GM19397 (cell line): Measurements from ENCODE around the gene SINHCAF.
"Not testable (repeated sequence)": the region's sequence is repeated elsewhere in the genome, so short reads cannot be mapped to it uniquely, and the experiment has no call there.

Source experiments
- ATAC-seq: cut with Tn5 transposase; IDR thresholded peaks from one replicate; pipeline ENCODE4 v1.9.1; 2021; ENCODE audit warnings: mild to moderate bottlenecking, moderate library complexity; ENCODE audit not compliant: unreplicated experiment

The SINHCAF gene, protein sequence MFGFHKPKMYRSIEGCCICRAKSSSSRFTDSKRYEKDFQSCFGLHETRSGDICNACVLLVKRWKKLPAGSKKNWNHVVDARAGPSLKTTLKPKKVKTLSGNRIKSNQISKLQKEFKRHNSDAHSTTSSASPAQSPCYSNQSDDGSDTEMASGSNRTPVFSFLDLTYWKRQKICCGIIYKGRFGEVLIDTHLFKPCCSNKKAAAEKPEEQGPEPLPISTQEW

DNA sequence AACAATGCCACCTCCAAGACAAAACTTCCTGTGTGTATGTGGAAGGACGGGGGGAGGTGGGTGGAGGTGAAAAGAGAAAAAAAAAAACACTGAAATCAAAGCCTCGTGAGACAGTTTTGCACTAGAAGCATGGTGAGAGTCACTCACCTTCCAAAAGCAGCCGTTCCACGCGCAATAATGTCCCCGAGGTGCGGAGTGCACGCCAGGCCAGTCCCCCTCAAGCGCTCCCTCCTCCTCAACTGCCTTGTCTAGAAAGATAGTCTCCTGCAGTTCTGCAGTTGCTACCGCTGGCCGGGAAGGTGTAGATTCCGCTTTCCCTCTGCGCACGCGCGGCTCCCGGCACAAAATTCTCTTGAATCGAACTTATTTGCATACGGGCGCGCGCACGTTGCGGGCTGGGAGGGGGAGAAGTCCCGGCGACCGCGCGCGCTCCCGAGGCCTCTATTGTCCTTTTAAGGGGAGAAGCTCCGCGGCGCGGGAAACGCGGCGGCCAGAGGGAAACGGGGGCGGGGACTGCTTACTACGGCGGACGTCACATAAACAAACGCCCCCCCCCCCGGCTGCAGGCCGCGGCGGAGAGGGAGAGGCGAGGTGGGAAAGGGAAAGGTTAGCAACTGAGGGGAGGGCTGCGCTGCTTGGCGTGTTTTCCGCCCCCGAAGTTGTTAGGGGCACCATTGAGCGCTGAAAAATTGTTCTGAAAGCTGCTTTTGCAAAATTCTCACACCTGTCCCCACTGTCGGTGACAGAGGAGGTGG lies at the start of gene SINHCAF:
TSS of gene SINHCAF (minus strand) at position 274 of the 755 bp plus-strand sequence. CDS start 27,946 bp downstream, outside the sequence.
- ATAC-seq = peak; percentile 51

DNA sequence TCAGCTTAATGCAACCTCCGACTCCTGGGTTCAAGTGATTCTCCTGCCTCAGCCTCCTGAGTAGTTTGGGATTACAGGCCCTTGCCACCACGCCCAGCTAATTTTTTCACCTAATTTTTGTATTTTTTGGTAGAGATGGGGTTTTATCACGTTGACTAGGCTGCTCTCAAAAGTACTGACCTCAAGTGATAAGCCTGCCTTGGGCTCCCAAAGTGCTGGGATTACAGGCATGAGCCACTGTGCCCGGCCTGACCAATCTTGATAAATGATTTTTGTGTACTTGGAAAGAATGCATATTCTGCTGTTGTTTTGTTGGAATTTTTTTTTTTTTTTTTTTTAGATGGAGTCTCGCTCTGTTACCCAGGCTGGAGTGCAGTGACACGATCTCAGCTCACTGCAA lies 49.5 kb upstream of the SINHCAF start:
- not testable (repeated sequence) for ATAC-seq

DNA sequence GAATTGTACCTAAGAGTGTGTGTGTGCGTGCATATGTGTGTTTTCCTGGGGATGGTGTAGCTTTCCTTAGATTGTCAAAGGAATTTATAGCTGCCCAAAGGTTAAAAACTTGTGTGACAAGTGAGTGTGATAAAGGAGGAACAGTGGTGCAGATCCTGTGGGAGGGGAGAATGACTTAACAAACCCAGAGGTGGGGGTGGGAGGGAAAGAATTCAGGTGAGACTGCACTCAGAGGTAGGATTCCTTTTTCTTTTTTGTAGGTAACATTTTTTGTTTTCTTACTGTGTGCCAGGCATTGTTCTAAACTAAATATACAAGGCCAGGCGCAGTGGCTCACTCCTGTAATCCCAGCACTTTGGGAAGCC lies 45.3 kb upstream of the SINHCAF start:
- ATAC-seq = no peak

- ATAC-seq = no peak
Measured at GRCh38 chr12:31370531-31371255, 44.7 kb upstream of the SINHCAF start.

GRCh38 chr12:31369712-31370521 lies 44.0 kb upstream of the SINHCAF start:
- ATAC-seq = no peak

- ATAC-seq = no peak
Measured at GRCh38 chr12:31368666-31369361, 42.9 kb upstream of the SINHCAF start.

DNA sequence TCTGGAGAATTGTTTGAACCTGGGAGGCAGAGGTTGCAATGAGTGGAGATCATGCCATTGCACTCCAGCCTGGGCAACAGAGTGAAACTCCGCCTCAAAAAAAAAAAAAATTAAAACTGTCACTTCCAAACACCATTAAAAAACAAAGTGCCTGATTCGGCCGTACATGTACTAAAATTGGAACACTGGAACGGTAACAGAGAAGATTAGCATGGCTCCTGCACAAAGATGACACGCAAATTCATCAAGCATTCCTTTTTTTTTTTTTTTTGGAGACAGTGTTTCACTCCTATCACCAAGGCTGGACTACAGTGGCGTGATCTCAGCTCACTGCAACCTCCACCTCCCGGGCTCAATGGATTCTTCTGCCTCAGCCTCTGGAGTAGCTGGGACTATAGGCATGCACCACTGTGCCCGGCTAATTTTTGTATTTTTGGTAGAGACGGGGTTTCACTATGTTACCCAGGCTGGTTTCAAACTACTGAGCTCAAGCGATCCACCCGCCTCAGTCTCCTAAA lies 40.2 kb upstream of the SINHCAF start:
- no peak for ATAC-seq

- ATAC-seq = no peak
Measured at GRCh38 chr12:31363831-31364230, 37.9 kb upstream of the SINHCAF start.

DNA sequence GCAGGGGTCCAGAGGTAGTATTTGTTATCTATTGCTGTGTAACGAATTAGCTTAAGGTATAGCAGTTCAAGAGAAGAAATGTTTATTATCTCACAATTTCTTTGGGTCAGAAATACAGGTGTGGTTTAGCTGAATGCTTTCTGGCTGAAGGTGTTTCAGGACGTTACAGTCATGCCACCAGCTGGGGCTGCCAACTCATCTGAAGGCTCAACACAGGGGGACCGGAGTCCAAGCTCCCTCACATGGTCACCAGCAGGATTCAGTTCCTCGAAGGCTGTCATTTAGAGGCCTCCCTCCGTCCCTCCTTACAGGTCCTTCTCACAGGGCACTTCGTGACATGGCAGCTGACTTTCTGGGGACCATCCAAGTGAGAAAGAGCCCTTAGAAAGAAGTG lies 37.5 kb upstream of the SINHCAF start:
- no peak for ATAC-seq

GRCh38 chr12:31362759-31363415 lies 36.9 kb upstream of the SINHCAF start:
- ATAC-seq = peak; percentile 60

DNA sequence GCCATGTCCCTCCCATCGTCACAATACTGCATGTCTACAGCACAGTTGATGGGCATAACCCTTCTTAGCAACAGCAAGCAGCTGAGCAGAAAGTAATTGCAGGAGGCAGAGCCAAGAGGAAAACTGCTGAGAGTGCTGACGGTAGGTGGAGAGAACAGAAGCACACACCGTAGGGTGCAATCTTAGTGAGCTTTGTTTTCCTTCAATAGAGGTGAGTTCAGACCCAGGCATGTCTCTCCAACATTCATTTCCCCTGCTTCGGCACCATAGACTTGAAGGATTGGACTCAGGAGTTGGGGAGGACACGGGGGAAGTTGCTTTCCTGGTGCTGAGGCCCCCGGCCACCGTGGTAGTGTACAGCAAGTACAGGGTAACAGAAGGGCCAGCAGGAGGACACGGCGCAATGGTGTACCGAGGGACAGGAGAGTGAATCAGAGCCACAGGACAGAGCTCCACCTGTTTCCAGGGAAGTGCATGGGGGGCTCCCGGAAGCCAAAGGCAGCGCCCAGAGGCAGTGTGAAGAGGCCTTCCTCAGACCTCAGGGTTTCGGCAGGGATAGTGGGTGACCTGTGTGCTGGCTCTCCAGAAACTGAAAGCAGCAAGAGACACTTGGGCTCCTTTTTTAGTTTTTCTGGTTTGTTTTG lies 36.3 kb upstream of the SINHCAF start:
- ATAC-seq = peak; percentile 25

GRCh38 chr12:31361730-31362114 lies 35.8 kb upstream of the SINHCAF start:
- no peak for ATAC-seq

DNA sequence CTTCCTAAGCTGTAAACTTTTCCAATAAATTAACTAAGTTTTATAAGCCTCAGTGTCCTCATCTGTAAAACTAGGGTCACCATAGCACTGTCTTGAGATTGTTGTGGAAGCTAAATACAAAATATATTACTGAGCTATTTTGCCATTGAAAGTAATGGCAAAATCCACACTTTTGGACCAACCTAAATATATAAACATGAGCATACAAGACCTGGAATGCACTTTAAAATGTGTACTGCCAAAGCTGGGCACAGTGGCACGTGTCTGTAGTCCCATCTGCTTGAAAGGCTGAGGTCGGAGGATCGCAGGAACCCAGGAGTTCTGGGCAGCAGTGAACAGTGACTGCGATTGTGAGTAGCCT lies 29.8 kb upstream of the SINHCAF start:
- no peak for ATAC-seq

- ATAC-seq = no peak
Measured at GRCh38 chr12:31353750-31354708, 28.1 kb upstream of the SINHCAF start.

- ATAC-seq = no peak
Measured at GRCh38 chr12:31346267-31346666, 20.3 kb upstream of the SINHCAF start.

GRCh38 chr12:31343139-31343538 lies 17.2 kb upstream of the SINHCAF start:
- no peak for ATAC-seq

DNA sequence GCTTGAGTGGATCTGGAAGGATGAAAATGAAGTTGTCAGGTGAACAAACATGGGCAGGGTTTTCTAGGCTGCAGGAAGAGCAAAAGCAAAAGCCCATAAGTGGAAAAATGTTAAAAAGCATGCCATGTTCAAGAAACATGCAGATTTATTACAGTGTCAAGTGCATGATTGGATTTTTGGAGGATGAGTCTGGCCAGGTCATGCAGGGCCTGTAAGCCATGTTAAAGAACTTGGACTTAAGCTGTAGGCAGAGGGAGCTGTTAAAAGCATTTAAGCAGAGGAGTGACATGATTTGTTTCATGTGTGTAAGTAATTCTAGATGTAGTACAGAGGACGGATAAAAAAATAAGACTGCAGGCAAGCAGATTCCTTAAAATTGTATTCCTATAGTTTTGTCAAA lies 16.3 kb upstream of the SINHCAF start:
- ATAC-seq = no peak
